ENCODE data around the gene PKHD1.

PKHD1 gene

DNA sequence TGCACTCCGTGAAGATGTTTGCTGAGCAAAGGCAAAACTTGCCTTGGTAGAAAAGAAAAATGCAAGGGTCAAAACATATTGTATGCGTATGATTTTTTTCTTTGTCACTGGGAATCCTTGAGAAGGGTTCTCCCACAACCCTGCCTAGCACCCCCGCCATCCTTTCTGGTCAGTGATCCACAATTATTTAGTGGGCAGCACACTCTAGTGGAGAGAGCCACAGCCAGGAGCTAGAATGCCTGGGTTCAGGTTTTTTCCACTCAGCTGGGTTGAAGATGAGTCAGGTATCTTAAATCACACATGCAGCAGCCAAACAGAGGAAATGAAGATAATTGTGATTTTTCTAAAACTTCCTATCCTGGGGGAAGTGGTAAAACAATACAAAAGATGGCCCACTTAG lies 243.1 kb downstream of the PKHD1 start:
- no peak for DNase-seq

DNA sequence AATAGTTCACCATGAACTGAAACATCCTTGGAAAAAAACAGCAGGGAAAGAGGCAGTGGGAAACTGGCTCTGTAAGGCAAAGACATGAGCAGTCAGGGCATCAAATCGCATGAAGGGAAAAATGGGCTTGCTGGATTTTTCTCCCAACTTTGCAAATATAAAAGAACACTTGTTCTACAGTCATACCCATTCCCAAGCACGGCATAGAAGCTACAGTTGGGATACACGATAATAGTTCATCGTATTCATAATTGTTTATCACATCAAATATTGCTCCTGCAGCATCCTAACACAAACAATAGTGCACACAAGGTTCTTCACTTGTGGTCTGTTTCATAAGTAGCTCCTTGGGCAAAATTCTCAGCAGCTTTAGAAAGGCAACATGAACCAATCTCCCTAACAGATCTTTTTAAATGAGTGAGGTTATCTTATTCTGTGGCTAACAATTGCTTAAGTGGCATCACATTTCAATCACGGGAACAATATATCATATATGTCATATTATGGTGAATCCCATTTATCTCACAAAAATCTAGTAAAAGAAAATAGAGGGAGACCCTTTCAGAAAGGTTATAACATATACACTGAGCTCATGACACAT lies 243.9 kb downstream of the PKHD1 start:
- DNase-seq = no peak

DNA sequence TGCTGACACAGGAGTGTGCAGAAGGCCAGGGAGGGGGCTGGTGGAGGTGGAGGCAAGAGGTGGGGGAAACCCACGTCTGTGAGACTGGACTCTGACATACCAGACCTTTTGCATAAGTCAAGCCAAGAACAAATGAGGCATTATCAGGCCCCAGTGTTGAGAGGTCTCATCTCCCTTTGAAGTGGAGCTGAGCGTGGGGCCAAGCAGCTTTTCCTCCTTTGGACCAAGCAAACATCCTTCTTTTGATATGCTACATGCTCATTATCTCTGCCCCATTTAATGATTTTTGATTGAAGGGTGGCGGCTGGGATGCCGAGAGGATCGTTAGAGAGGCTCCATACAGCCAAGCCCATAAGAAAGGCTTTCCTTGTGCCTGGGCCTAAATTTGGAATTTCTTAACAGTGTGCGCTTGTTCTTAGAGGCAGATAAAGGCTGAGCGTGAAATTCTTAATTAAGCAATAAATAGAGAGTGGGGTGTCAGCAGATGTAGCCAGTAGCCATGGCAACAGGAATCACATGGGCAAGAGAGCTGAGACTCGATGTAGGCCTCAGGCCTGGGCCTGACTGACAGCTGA lies 244.5 kb downstream of the PKHD1 start:
- DNase-seq = no peak

DNA sequence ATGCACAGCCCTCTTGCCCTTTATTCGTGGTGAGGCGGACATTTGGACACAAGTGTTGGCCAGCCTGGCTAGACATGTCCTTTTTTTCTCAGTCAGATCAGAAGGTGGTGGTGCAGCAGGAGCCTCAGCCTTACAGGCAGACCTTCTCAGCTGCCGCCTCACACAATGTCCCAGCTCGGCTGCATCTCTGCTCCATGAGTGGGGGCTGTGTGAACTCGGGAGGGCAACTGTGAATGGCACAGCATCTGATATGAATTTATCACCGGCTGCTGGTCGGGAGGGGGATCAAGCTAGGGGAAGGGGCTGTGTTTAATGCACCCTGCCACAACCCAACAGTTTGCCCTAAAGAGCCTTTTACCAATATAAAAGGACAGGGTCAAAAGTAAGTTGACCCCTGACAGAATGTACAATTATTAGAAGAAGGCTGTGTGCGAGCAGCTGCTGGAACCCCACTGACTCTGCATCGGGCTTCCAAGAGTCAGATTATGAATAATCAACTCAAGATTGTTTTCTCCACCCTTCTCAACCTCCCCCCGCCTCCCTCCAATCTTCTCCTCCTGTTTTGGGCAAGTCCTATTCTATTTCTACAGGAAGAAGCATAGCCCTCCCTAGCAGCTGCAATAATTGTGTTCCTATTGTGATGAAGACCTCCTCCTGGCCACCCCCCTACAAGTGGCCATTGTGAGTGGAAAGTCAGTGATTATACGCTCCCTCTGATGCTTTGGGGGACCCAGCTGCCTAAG lies 245.2 kb downstream of the PKHD1 start:
- no peak for DNase-seq

DNA sequence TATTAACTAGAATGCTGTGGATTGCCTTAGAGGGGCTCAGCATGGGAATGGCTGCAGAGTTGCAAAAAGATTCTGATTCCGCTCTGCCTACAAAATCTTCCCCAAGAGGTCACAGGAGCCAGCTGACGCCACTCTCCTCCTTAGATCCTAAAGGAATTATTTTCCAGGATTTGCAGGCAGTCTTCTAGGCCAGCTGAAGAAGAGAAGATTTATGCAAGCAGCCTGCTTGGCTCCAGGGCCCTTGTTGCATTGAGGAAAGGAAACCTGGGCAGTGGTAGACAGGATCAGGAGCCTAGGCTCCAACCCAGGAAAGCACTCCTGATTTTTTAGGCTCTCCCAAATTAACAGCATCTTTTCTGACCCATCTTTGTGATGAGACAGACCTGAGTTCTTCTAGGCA lies 245.8 kb downstream of the PKHD1 start:
- no peak for DNase-seq

DNA sequence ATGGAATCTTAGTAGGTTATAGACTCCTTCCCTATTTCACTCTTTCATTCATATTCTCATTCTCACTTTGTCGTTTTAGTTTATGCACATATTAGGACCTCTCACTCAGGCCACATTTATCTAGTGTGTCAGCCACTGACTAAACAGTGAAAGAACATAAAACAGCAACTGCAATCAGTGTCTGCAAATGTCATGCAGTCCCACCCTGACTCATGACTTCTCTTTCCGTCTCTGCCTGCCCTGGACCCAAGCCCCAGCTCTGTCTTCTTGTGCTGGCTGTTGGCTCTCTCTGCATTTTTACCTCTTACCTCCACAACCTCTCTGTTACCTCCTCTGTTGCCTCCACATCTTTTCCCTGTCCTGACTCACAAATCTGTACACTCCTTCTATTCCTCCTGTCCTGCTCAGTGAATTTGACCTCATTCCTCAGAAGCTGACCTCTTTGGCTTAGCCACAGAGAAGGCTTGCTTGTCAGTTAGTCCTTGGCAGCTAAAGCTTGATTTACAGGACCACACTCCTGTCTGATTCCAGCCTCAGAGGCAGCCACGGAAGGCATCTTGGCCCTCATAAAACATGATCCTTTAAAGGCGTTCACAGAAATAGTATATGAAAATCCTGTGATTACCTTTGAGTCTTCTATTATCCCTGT lies 247.6 kb downstream of the PKHD1 start:
- DNase-seq = no peak

DNA sequence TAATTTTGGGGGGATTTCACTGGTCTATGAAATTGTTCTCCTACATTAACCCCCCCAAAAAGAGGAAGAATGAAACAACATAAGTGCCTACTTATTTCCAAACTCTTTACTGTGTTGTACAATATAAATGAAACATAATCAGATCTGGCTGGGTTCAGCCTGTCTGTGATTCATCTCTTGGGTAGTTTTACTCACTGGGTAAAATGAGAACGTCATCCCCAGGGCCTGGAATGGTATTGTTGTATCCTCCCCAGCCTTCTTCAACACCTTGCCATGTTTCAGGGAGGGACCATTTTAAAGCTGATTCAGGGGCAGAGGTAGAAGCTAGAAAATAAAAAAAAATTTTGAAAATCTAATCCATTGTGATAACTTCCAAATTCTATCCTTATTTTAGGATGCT lies 256.7 kb downstream of the PKHD1 start:
- DNase-seq = no peak

DNA sequence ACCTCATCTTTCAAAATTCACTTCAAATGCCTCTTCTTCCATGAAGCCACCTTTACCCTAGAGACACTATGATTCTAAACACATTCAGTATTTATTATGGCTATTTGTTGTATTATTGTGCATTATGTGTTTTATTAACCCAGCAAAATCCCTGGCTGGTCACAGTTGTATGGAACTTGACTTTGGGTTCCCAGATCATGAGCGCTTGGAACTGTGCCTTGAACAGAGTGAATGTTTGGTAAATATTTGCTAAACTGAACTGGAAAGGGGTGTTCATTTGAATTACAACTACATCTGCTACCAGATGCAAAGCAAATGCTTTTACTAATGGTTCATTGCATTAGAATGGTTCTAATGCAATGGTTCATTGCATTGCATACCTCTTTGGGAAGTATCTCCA lies 259.8 kb downstream of the PKHD1 start:
- DNase-seq = no peak

DNA sequence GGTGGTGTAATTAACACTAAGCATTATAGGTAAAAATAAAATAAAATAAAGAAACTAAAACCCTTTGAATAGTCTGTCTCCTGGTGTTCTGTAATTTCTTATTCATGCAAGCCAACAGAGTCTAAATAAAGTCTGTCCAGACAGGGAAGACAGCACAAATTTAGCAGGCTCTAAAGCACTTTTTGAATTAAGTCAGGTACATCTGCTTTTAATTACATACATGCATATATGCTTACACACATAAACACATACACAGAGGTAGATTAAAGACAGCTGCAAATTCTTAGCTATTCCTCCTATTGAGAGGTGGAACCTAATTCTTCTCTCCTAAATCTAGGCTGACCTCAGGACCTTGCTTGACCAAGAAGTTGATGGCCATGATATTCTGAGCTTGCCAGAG lies 262.5 kb downstream of the PKHD1 start:
- no peak for DNase-seq

DNA sequence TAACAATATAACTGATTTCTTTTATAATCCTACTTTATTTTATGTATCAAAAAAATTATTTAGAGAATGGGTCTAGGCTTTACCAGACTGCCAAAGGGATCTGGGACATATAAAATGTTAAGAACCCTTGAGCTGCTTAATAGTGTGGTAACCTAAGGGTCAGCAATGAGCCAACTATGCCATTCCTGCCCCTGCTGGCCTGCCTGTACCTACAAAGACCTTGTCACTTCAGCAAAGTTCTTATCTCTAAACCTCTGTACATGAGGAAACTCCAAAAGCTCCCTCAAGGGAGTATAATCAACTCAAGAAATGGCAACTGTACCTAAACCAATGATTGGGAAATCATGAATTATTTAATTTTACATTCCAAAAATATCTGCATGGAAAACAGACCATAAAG lies 266.9 kb downstream of the PKHD1 start:
- DNase-seq = no peak

DNA sequence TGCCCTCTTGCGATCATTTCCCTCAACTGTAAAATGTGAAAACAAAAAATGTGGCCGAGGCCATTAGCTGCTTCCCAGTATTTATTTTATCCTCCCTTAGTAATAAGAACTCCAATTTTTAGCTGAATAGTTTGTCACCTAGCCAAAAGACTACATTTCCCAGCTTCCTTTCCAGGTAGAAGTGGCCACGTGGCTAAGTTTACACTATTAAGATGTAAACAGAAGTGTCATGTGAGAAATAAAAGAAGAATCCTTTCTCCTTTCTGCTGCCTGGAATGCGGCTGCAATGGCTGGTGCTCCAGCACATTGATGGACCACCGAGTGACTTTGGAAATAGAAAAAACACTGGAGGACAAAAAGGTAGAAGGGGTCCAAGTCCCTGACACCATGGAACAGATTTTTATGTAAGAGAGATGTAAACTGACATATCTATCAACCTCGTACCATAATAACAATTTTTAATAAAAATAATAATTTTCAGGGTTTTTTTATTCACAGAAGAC lies 268.8 kb downstream of the PKHD1 start:
- no peak for DNase-seq

DNA sequence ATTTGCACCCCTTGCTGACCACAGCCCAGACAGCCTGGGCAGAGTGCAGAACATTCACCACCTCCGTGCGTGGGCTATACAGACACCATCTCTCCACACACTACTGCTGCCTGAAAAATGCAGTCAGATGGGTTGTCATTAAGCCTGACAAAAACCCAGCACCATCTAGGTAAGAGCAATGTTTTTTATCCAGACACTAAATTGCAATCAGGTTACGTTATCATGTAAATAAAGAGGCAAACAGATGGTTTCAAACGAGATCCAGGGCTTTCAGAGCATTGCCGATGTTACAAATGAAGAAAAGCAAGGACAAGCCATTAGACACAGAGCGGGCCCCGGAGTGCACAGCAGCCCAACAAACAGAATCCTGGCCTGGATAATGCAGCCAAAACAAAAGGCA lies 269.6 kb downstream of the PKHD1 start:
- DNase-seq = no peak

DNA sequence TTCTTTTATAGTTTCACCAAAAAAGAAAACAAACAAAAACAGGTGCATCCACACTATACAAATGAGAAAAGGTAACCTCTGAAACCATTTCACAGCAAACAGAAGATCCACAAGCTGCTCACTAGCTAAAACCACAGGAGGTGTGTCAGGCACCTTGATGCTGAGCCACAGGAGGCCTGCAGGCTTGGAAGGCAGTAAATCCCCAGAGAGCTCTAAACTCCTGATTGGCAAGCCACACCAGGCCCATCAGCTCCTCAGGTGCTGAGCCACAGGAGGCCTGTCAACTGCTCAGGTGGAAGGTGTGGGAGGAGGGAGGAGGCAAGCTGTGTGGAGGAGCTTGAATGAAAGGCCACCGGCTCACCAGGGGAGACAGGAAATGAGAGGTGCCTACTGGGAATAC lies 273.0 kb downstream of the PKHD1 start:
- DNase-seq = no peak

DNA sequence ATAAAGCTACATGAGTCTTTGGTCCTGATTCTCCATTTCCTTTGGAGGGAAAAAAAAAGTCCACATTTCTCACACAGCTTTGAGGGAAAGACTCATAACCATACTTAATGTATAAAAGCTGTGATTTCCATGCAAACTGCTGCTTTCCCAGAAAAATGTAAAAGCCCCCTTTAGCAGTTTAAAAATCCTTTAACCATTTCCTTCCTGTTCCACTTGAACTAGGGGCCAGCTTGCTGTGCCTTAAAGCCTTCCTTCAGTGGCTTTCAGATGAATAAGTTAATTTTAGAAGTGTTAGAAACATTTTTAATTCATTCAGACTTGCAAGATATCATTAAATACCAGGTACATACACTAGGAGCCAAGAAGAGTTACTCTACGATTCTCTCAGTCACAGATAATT lies 273.5 kb downstream of the PKHD1 start:
- DNase-seq = no peak

DNA sequence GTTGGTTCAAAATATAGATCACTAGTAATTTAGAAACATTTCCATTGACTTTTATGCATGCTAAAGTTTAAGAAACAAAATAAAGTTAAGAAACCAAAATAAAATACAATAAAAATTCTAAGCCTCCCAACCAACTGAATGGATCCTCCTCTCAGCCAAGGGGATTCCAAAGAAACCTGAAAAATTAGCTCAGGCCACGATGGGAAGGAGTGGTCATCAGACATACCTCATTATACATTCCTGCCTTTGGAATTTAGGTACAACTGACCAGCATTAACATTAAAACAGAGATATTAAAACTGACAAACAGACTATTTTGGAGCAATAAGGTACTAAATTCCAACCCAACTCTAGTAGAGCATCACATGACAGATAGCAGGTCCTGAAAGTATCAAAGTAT lies 275.2 kb downstream of the PKHD1 start:
- no peak for DNase-seq

DNA sequence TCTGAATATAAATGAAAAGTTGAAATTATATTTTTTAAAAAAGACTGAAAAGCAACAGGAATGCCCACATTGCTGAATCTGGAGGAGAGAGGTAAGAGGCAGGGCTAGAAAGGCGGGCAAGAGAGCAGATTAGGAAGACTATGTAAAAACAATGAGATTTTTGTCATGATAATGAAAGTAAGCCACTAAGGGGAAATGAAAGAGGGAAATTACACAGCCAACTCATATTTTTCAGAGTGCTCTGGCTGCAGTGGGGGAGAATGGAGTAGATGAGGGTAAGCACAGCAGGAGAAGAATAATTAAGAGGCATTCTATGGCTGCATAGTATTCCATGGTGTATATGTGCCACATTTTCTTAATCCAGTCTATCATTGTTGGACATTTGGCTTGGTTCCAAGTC lies 281.9 kb downstream of the PKHD1 start:
- no peak for DNase-seq

DNA sequence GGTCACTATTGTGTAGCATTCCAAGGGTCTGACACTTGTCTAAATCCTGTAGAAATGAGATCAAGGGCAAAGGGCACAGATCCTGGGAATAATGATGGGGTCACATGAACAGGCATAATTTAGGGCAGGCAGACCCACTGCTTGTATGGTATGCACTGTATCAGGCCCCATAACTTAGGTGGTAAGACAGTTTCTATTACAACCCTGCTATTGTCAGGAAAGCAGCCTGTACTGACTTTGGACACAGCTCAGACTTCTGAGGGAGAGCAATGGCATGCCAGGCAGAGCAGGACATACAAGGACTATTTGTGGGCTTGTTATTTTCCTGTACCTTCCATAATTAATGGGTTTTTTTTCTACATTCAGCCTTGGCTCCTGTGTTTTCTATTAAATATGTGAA lies 286.8 kb downstream of the PKHD1 start:
- DNase-seq = no peak

DNA sequence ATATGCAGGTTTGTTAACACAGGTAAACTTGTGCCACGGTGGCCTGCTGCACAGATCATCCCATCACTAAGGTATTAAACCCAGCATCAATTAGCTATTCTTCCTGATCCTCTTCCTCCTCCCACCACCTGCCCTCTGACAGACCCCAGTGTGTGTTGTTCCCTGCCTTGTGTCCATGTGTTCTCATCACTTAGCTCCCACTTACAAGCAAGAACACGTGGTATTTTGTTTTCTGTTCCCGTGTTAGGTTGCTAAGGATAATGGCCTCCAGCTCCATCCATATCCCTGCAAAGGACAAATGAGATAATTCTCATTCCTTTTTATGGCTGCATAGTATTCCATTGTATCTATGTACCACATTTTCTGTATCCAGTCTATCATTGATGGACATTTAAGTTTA lies 294.0 kb downstream of the PKHD1 start:
- DNase-seq = no peak

DNA sequence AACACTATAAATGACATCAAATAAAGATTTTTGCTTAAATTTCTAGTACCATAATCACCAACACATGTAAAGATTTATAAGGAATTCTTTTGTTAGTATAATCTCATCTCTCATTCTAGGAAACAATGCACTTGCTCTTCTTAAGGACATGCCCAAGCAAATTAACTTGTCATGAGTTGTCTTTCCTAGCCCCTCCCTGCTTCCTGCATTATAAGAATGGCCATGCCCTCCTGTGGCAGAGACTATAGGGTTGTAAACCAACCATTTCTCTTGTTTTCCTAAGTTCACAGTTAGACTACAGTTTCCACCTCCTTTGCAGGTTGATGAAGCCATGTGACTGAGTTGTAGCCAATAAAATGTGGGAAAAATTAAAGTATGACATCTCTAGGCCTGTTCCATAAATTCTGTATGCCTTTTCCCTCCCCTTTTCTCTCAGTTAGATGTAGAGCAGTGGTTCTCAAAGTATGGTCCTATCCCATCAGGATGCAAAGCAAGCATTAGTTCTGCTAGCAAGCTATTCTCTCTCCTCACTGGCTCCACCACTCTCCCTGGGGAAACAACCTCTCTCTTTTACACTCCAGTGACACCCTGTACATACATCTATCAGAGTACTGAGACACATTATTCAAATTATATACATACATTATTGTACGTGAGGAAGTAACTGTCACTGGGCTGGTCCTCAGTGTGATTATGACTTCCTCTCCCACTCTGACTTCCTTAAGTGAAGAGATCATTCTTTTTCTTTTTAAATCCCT lies 295.0 kb downstream of the PKHD1 start:
- no peak for DNase-seq

DNA sequence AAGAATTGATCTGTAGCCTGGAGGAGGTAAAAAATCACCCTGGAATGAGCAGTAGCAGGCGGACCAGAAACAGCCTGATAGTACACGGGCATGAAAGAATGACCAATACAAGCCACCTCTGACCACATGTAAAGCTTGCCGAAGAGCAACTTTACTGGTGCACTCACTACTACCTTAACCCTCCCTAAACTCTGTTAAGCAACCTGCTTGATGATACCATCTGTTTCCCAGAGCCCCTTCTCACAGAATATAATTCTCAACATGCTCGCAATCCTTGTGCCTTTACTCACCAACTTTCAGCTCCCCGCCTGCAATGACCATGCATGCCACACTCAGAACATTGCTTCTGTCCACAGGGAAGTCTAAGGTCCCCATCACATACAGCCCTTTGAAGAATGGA lies 296.5 kb downstream of the PKHD1 start:
- DNase-seq = no peak

DNA sequence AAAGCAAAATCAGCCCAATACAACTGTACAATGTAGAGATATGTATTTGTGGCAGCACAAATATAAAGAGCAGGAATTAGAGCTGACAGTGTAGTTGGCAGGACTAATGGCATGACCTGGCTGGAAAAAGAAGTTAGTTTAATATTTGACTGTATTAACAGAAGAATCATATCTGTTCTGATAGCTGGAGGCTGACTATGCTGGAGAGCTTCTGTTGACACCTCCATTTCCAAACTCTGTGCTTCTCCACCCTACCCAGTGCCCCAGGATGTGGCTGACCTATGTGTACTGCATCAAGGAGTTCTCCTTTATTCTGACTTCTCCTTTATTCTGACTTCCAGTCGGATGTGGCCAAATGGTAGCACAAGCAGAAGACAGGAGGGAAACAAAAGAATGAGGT lies 299.3 kb downstream of the PKHD1 start:
- DNase-seq = no peak

DNA sequence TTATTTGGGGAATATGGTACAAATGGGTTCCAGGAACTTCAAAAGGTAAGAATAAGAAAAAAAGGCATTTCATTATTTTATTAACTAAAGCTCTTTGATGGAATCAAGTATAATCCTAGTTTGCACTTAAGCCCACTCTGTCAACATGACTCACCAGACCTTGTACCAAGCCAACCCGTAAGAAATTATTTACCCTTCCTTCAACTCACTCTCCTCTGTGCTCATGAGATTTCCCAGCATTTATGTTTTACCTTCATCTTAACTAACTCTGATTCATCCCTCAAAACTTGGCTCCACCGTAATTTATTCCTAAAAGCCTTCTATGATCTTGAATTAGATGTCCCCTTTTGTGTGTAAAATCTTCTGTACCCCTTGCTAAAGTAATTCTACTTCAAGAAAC lies 308.7 kb downstream of the PKHD1 start:
- no peak for DNase-seq

DNA sequence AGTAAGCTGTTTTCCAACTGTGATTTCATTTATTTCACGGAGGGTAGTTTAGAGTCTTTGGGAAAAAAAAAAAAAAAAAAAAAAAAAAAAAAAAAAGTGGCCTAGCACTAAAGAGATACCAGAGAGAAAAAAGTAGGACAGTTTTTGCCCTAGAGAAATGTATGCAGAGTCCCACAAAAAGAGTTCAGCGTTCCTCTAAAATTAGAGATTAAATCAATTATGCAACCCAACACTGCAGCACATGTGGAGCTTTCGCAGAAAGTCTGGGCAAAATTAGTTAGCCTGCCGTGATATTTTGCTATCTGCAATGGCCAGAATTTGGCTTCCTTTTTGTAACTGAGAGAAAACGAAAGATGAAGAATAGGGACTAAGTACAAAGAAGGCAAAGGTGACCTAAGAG lies 309.8 kb downstream of the PKHD1 start:
- DNase-seq = no peak

All from SIG-M5 (cell line).